ENCODE data around the gene FAM131B.

GRCh38 chr7:143384148-143384547, 21.6 kb upstream of the FAM131B start:
- TF ChIP-seq, protein P1, sequence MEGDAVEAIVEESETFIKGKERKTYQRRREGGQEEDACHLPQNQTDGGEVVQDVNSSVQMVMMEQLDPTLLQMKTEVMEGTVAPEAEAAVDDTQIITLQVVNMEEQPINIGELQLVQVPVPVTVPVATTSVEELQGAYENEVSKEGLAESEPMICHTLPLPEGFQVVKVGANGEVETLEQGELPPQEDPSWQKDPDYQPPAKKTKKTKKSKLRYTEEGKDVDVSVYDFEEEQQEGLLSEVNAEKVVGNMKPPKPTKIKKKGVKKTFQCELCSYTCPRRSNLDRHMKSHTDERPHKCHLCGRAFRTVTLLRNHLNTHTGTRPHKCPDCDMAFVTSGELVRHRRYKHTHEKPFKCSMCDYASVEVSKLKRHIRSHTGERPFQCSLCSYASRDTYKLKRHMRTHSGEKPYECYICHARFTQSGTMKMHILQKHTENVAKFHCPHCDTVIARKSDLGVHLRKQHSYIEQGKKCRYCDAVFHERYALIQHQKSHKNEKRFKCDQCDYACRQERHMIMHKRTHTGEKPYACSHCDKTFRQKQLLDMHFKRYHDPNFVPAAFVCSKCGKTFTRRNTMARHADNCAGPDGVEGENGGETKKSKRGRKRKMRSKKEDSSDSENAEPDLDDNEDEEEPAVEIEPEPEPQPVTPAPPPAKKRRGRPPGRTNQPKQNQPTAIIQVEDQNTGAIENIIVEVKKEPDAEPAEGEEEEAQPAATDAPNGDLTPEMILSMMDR (IDR thresholded peaks at IDR 0.05 in 8 of 11, conservative IDR thresholded peaks at IDR 0.05 in 3 of 11): no peak
- no peak for TF ChIP-seq POLR2AphosphoS5 (IDR thresholded peaks at IDR 0.05)

All from spleen (tissue), 7 donors.